GM19468 (cell line): Measurements from ENCODE around the gene ATAD3B.
"Not testable (repeated sequence)": the region's sequence is repeated elsewhere in the genome, so short reads cannot be mapped to it uniquely, and the experiment has no call there.

ENCODE experiments used
- ATAC-seq: cut with Tn5 transposase; IDR thresholded peaks from one replicate; pipeline ENCODE4 v1.9.1; 2021; ENCODE audit warnings: mild to moderate bottlenecking, moderate library complexity, moderate number of reproducible peaks; ENCODE audit not compliant: unreplicated experiment; ENCODE audit errors: extremely low read depth

ATAD3B gene

GRCh38 chr1:1505801-1506200, 34.2 kb downstream of the ATAD3B start:
- ATAC-seq, result not testable (repeated sequence)

- ATAC-seq, result no peak
Observed at GRCh38 chr1:1507305-1507704, 35.7 kb downstream of the ATAD3B start.

GRCh38 chr1:1508775-1509464, 37.4 kb downstream of the ATAD3B start:
- not testable (repeated sequence) for ATAC-seq

DNA sequence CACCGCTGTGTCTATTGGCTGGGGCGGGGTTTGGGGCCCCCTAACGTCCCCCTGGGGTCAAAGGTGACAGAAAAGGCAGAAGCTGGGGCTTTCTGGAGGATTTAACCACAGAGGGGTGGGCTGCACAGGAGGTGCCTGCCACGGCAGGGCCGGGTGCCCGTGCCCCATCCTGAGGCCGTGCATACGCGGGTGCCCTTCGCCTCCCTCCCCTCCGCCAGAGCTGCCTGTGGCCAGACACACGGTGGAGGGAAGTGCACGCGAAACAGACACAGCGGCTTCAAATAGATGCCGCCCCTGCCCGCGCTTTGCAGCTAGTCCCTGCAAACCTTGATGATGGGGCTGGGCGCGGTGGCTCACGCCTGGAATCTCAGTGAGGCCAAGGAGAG, 37.9 kb downstream of the ATAD3B start:
- not testable (repeated sequence) for ATAC-seq

GRCh38 chr1:1510912-1511532, 39.5 kb downstream of the ATAD3B start:
- ATAC-seq, result no peak

- peak; percentile 75 for ATAC-seq
Observed at GRCh38 chr1:1511533-1512285, 40.1 kb downstream of the ATAD3B start, which contains the start of gene ATAD3A. Gene ATAD3A (plus strand): TSS chr1:1512162. CDS start chr1:1512269, 107 bp downstream.

DNA sequence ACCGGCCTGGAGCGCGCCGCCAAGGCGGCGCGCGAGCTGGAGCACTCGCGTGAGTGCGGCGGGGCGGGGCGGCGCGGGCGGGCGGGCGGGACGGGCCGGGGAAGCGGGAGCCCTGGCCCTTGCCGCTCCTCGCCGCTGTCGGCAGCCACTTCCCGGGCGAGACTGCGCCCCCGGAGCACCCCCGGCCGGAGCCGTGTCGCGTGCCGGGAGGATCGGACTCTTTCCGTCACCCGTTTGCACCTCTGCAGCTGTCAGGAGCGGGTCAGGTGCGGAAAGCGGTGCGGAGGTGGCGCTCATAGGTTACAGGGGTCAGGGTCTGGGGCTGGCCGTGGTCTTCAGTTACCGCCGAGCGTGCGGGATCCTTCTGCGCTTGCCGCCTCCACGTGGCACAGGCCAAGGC, 40.9 kb downstream of the ATAD3B start:
- ATAC-seq, result not testable (repeated sequence)

DNA sequence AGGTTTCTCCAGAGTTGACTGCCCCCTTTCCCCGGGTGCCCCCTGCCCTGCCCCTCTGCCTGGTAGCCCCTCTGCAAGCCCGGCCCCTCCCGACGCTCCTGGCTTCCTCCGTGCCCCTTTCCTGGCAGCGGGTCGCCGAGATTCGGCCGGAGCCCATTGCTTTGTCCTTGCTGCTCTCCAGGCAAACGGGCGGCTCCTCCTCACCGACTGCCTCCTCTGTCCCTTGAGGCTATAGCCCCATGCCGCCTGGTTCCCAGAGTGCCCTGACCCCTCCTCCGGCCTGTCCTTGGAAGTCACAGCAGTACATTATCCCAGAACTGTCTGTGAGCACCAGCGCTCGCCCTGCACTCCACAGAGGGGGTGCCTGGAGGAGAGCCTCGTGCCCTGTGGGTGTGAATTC, 42.1 kb downstream of the ATAD3B start:
- ATAC-seq, result not testable (repeated sequence)

DNA sequence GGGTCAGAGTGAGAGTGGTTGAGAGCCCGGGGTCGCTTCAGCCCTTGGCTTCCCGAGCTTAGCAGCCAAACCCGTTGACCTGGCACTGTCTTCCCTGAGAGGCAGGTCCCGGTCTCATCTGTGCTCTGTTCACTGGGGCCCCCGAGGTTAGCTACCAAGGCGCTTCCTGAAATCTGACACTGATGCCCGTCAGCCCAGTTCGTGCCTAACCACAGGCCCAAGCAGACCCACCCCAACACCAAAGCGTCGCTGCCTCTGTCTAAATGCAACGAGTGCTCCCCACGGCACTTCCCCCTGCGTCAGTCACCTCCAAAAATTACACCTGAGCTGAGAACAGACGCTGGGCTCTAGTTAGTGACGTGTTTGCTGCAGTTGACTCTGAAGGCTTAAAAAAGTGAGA, 42.8 kb downstream of the ATAD3B start:
- ATAC-seq, result not testable (repeated sequence)

DNA sequence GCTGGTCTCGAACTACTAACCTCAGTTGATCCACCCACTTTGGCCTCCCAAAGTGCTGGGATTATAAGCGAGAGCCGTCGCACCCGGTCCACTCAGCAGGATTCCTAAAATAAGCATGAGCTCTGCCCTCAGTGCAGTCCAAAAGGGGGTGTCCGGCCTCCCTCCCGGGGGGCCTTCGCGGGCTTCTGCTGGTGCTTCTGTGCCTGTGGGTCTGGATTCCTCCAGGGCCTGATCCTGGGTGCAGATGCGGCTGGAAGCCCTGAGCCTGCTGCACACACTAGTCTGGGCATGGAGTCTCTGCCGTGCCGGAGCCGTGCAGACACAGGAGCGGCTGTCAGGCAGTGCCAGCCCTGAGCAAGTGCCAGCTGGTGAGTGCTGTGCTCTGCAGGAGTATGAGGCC, 45.4 kb downstream of the ATAD3B start:
- not testable (repeated sequence) for ATAC-seq

GRCh38 chr1:1517973-1518620, 46.5 kb downstream of the ATAD3B start:
- ATAC-seq, result no peak

GRCh38 chr1:1518621-1519007, 47.0 kb downstream of the ATAD3B start:
- ATAC-seq, result not testable (repeated sequence)

DNA sequence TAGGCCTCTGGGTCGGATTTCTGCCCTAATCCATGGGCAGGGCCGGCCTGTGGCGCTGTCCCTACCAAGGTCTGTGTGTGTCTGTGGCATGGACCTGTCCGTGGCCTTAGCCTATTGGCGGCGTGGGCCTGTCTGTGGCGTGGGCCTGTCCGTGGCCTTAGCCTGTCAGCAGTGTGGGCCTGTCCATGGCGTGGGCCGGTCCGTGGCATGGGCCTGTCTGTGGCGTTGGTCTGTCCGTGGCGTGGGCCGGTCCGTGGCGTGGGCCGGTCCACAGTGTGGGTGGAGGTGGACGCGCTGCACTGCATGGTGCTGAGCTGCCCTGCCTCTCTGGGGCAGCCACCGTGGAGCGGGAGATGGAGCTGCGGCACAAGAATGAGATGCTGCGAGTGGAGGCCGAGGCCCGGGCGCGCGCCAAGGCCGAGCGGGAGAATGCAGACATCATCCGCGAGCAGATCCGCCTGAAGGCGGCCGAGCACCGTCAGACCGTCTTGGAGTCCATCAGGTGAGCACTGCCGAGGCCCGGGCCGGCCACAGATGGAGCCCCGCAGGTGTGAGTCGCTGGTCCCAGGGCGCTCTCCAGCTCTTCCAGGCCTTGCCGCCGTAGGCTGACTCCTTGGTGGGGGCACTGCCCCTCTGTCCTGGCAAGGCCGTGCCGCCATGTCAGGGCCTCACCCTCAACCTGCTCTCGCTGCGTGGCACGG, 48.4 kb downstream of the ATAD3B start:
- not testable (repeated sequence) for ATAC-seq

GRCh38 chr1:1521331-1521730, 49.8 kb downstream of the ATAD3B start:
- no peak for ATAC-seq

DNA sequence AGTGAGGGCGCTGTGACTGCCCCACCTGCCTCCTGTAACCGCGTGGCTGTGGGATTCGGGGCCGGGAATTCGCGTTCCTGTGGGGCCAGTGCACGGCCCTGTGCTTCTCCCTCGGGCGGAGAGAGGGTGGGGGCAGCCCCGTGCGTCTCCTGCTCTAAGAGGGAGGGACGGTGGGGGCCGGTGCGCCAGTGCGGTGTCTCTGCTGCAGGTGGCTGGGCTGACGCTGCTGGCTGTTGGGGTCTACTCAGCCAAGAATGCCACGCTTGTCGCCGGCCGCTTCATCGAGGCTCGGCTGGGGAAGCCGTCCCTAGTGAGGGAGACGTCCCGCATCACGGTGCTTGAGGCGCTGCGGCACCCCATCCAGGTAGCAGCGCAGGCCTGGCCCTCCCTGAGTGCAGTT, 51.0 kb downstream of the ATAD3B start:
- ATAC-seq, result not testable (repeated sequence)

DNA sequence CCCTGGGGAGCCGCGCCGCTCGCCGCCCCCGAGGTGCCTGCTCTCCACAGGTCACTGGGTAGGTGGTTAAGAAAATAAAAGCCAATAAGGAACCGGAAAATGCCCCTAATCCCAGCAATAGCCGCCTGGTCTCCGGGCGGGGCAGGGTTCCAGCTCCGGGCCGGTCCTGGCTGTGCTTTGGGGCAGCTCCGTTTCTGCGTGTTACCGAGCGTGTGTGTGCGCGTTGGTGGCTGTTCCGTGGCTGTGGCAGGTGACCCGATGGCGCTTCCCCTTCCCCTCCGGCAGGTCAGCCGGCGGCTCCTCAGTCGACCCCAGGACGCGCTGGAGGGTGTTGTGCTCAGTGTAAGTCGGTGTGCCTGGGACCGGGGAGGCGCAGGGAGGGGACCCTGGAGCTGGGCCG, 51.7 kb downstream of the ATAD3B start:
- not testable (repeated sequence) for ATAC-seq

- ATAC-seq, result not testable (repeated sequence)
Observed at GRCh38 chr1:1523651-1524050, 52.1 kb downstream of the ATAD3B start.

- ATAC-seq, result not testable (repeated sequence)
Observed at GRCh38 chr1:1524750-1525383, 53.3 kb downstream of the ATAD3B start.

- ATAC-seq, result not testable (repeated sequence)
Observed at GRCh38 chr1:1526476-1526875, 54.9 kb downstream of the ATAD3B start.
